OCI-LY7 (cell line): Measurements from ENCODE around the gene SMOC2. TPM values are rescaled to one million over a fixed set of nuclear protein-coding genes. Genes with fewer than 3 reads are reported as not detected.

ENCODE experiments used
- BruUV-seq: library from RNA; stranded (reverse); fragments of 400-500 nt; replicated peaks from 2 replicates; lab custom pipeline; 2021; lab: Mats Ljungman, UMichigan
- CTCF ChIA-PET: fragments of 300-600 bp; sonication (Branson Sonifier 250); formaldehyde crosslinking; loops from one replicate; lab custom pipeline; 2022; ENCODE audit warnings: antibody characterized with exemption; ENCODE audit not compliant: unreplicated experiment; lab: Charles Lee
- POLR2A ChIA-PET: fragments of 300-600 bp; sonication (Branson Sonifier 250); formaldehyde crosslinking; loops from one replicate; lab custom pipeline; 2022; ENCODE audit warnings: antibody characterized with exemption; lab: Charles Lee
- DNase-seq: peaks from one replicate; pipeline ENCODE4 v3.0.0-alpha.2; 2015; ENCODE audit warnings: low spot score
- H2AFZ ChIP-seq: fragments of 200-600 bp; sonication (generic), shearing (Covaris generic); 2 replicates; pipeline ENCODE4 v1.6.1; 2014; ENCODE audit warnings: mild to moderate bottlenecking, antibody characterized with exemption, low read length, moderate library complexity
- H3K27ac ChIP-seq: fragments of 200-600 bp; sonication (generic); 2 replicates; pipeline ENCODE4 v1.5.1; 2014; ENCODE audit warnings: mixed run types, low read depth, mild to moderate bottlenecking, moderate library complexity, low read length, inconsistent platforms; ENCODE audit not compliant: poor library complexity, severe bottlenecking
- H3K36me3 ChIP-seq: fragments of 200-600 bp; sonication (generic); 2 replicates; pipeline ENCODE4 v1.6.1; 2014; ENCODE audit warnings: mild to moderate bottlenecking, antibody characterized with exemption, low read length, moderate library complexity, mixed read lengths; ENCODE audit not compliant: insufficient read depth
- H3K4me1 ChIP-seq: fragments of 200-600 bp; sonication (generic); 2 replicates; pipeline ENCODE4 v1.5.1; 2014; ENCODE audit warnings: mild to moderate bottlenecking, low read length; ENCODE audit not compliant: insufficient read depth, poor library complexity, severe bottlenecking
- H3K4me2 ChIP-seq: fragments of 200-600 bp; sonication (generic); 2 replicates; pipeline ENCODE4 v1.6.1; 2014; ENCODE audit warnings: mild to moderate bottlenecking, low read length
- H3K4me3 ChIP-seq: fragments of 200-600 bp; sonication (generic); 2 replicates; pipeline ENCODE4 v1.5.1; 2014; ENCODE audit warnings: mild to moderate bottlenecking, low read depth, low read length; ENCODE audit not compliant: poor library complexity, severe bottlenecking
- H3K79me2 ChIP-seq: fragments of 200-600 bp; sonication (generic); 2 replicates; pipeline ENCODE4 v1.6.1; 2016; ENCODE audit warnings: low read depth, mild to moderate bottlenecking, low read length, moderate library complexity, mixed read lengths; ENCODE audit not compliant: insufficient read depth
- H3K9me2 ChIP-seq: fragments of 200-600 bp; sonication (generic); 2 replicates; pipeline ENCODE4 v1.6.1; 2016; ENCODE audit warnings: mild to moderate bottlenecking, low read length, mixed read lengths; ENCODE audit not compliant: insufficient read depth
- H3K9me3 ChIP-seq: fragments of 200-600 bp; sonication (generic); 2 replicates; pipeline ENCODE4 v1.6.1; 2014; ENCODE audit warnings: mild to moderate bottlenecking, mixed run types, low read length, mixed read lengths
- H4K20me1 ChIP-seq: fragments of 200-600 bp; sonication (generic); 2 replicates; pipeline ENCODE4 v1.6.1; 2014; ENCODE audit warnings: mild to moderate bottlenecking, antibody characterized with exemption, low read length, moderate library complexity, mixed read lengths; ENCODE audit not compliant: insufficient read depth
- EZH2phosphoT487 ChIP-seq: fragments of 200-600 bp; sonication (generic); IDR thresholded peaks from 2 replicates; pipeline ENCODE4 v1.6.1; 2018; ENCODE audit warnings: low read depth, borderline replicate concordance, mild to moderate bottlenecking, mixed run types, antibody characterized with exemption, low read length, moderate library complexity, mixed read lengths
- intact Hi-C: fragments of 100-400 bp; cut with micrococcal nuclease; formaldehyde crosslinking; loops from one replicate; pipeline ENCODE4 v1.10.0; 2022; ENCODE audit not compliant: unreplicated experiment
- total RNA-seq, 2 experiments: library from RNA; depleted of rRNA in 1 of 2; stranded (reverse); fragments of >200 nt in 1 of 2; shearing (Covaris generic) in 1 of 2; gene quantifications; 2 replicates each; pipeline ENCODE4 v1.2.3, GENCODE V29; 2014 to 2022
- TF ChIP-seq, protein P1 (sequence below): fragments of 200-600 bp; sonication (generic); conservative IDR thresholded peaks from 2 replicates; pipeline ENCODE4 v1.5.1; 2014; ENCODE audit warnings: mild to moderate bottlenecking, antibody characterized with exemption, low read length, moderate library complexity, mixed read lengths

Gene SMOC2
- total RNA-seq, 2 experiments from 2014 or later, result not detected

DNA sequence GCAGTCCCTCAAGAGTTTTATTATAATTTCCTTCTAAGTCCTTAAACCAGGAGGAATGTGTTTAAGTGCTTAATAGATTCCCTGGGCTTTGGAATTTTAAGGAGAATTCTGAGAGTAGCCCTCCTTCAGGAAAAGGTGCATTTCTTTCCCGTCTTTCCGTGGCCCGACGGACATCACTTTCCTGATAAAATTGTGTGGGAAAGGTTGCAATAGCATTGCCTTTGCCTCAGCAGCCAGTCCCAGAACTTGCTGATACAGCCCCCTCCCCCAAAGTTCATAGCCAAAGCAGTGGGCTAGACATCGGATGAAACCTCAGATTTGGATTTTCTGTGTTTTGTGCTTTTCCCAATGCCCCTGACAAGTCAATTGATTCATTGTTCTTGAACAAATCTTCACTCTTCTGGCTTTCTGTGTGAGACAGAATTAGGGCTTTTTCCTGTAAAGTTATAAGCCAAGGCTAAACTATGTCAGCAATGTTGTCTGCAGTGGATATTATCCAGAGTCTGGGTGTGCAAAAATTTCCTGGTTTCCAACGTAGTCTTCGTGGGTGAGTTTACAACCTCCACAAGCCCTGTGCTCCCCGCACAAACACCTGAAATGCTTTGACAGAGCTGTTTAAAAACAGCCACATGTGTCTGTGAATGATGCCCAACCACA is 1.1 kb upstream of the SMOC2 start:
- no peak for TF ChIP-seq EZH2phosphoT487
- TF ChIP-seq, protein P1, sequence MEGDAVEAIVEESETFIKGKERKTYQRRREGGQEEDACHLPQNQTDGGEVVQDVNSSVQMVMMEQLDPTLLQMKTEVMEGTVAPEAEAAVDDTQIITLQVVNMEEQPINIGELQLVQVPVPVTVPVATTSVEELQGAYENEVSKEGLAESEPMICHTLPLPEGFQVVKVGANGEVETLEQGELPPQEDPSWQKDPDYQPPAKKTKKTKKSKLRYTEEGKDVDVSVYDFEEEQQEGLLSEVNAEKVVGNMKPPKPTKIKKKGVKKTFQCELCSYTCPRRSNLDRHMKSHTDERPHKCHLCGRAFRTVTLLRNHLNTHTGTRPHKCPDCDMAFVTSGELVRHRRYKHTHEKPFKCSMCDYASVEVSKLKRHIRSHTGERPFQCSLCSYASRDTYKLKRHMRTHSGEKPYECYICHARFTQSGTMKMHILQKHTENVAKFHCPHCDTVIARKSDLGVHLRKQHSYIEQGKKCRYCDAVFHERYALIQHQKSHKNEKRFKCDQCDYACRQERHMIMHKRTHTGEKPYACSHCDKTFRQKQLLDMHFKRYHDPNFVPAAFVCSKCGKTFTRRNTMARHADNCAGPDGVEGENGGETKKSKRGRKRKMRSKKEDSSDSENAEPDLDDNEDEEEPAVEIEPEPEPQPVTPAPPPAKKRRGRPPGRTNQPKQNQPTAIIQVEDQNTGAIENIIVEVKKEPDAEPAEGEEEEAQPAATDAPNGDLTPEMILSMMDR, result no peak
- no peaks in the 10 kb centered on the region for H3K9me3 ChIP-seq
- no peak overlapping the region for H3K4me3 ChIP-seq
- H2AFZ ChIP-seq, result no peak overlapping the region
- no peaks in the 10 kb centered on the region for H4K20me1 ChIP-seq
- H3K9me2 ChIP-seq, result no peaks in the 10 kb centered on the region
- no peak overlapping the region for H3K4me2 ChIP-seq
- no TSS peak for BruUV-seq
- no peaks in the 10 kb centered on the region for H3K79me2 ChIP-seq
- no peak overlapping the region for H3K27ac ChIP-seq
- no peaks in the 10 kb centered on the region for H3K4me1 ChIP-seq
- no peaks in the 10 kb centered on the region for H3K36me3 ChIP-seq
- DNase-seq, result no peak
- POLR2A ChIA-PET, result no interaction called here
- intact Hi-C loops, result no loop called here
- CTCF ChIA-PET, result no interaction called here

DNA sequence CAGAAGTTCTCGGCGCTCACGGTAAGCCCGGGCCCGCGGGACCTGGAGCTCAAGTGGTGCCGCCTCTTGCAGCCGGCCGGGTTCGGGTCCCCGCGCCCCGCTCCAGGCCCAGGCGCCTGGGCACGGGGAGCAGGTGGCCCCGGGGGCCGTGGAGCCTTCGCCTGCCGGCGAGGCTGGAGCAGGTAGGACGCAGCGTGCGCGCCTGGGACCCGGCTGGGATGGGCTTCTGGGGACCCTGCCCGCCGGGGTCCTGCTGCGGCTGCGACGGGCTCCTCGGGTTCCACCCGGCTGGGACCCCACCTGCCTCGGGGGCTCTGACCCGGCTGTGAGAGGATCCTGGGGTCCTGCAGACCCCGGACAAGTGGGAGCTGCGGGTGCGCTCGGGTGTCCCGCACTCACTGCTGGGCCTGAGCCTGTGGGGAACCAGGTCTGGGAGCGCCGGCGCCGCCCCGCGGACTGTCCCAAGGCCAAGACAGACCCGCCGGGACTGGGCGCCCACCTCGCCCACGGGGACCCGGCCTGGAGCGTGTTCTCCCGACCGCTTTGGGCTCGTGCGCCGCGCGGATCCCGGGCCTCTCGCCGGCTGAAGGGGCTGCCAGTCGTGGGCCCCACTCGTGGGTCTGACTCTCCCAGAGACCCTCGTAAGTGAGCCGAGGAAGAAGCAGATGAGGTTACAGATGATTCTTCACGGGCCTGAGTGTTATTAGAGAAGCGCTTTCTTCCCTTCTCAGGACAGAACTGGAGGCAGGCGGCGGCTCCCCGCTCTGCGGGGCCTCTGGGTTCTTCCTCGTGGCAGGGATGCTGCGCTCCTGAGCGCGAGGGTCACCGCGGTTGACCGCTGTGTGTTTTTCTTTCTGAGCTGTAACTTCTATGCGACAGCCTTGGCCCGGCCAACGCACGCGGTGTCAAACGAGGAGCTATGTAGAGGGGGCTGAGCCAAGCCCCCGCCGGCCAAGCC is 729 bp downstream of the SMOC2 start:
- Histone ChIP-seq H3K4me2 (no peak overlapping the region), H3K4me3 (no peak overlapping the region), H4K20me1 (no peaks in the 10 kb centered on the region), H3K36me3 (no peaks in the 10 kb centered on the region), H3K4me1 (no peaks in the 10 kb centered on the region), H3K9me2 (no peaks in the 10 kb centered on the region), H3K9me3 (no peaks in the 10 kb centered on the region), H3K27ac (no peak overlapping the region), H3K79me2 (no peaks in the 10 kb centered on the region), H2AFZ (no peak overlapping the region)
- no peak for DNase-seq
- TF ChIP-seq, protein P1, result no peak
- no peak for TF ChIP-seq EZH2phosphoT487
- intact Hi-C loops, result no loop called here
- CTCF ChIA-PET, result no interaction called here
- no TSS peak for BruUV-seq
- POLR2A ChIA-PET, result no interaction called here
